ENCODE measurements around the gene TESK2.

Gene TESK2

GRCh38 chr1:45364294-45364693 lies 126.7 kb downstream of the TESK2 start:
- no peak for DNase-seq

GRCh38 chr1:45360981-45361380 lies 130.0 kb downstream of the TESK2 start:
- peak; percentile 75 for DNase-seq

- peak; percentile 48 for DNase-seq
Observed at GRCh38 chr1:45359882-45360513, 131.0 kb downstream of the TESK2 start.

GRCh38 chr1:45356186-45356585 lies 134.8 kb downstream of the TESK2 start:
- DNase-seq, result peak; percentile 33

GRCh38 chr1:45355683-45356082 lies 135.3 kb downstream of the TESK2 start:
- no peak for DNase-seq

- no peak for DNase-seq
Observed at GRCh38 chr1:45354838-45355237, 136.1 kb downstream of the TESK2 start.

GRCh38 chr1:45353685-45354084 lies 137.3 kb downstream of the TESK2 start:
- DNase-seq, result no peak

GRCh38 chr1:45351508-45351907 lies 139.5 kb downstream of the TESK2 start:
- no peak for DNase-seq

- DNase-seq, result no peak
Observed at GRCh38 chr1:45348966-45349677, 141.8 kb downstream of the TESK2 start.

GRCh38 chr1:45348609-45348965 lies 142.4 kb downstream of the TESK2 start:
- DNase-seq, result no peak

GRCh38 chr1:45348020-45348419 lies 142.9 kb downstream of the TESK2 start:
- no peak for DNase-seq

GRCh38 chr1:45346473-45346872 lies 144.5 kb downstream of the TESK2 start:
- DNase-seq, result no peak

GRCh38 chr1:45345014-45345413 lies 145.9 kb downstream of the TESK2 start:
- no peak for DNase-seq

- DNase-seq, result no peak
Observed at GRCh38 chr1:45344499-45344898, 146.5 kb downstream of the TESK2 start.

- no peak for DNase-seq
Observed at GRCh38 chr1:45340816-45341466, 150.0 kb downstream of the TESK2 start.

GRCh38 chr1:45339789-45340558 lies 151.0 kb downstream of the TESK2 start, which contains the start of the genes MUTYH and TOE1:
MUTYH (minus strand) TSS chr1:45340440; CDS start chr1:45334505, 5,935 bp downstream.
TOE1 (plus strand) TSS chr1:45340170; CDS start chr1:45340253, 83 bp downstream.
- DNase-seq, result peak; percentile 89

GRCh38 chr1:45337630-45338325 lies 153.2 kb downstream of the TESK2 start:
- DNase-seq, result no peak

GRCh38 chr1:45335855-45336324 lies 155.1 kb downstream of the TESK2 start:
- DNase-seq, result no peak

GRCh38 chr1:45334308-45335245 lies 156.4 kb downstream of the TESK2 start:
- DNase-seq, result no peak

GRCh38 chr1:45332346-45332720 lies 158.6 kb downstream of the TESK2 start:
- DNase-seq, result no peak

All from NCI-H2107 (cell line).